ENCODE results near the gene NOG.

DNA sequence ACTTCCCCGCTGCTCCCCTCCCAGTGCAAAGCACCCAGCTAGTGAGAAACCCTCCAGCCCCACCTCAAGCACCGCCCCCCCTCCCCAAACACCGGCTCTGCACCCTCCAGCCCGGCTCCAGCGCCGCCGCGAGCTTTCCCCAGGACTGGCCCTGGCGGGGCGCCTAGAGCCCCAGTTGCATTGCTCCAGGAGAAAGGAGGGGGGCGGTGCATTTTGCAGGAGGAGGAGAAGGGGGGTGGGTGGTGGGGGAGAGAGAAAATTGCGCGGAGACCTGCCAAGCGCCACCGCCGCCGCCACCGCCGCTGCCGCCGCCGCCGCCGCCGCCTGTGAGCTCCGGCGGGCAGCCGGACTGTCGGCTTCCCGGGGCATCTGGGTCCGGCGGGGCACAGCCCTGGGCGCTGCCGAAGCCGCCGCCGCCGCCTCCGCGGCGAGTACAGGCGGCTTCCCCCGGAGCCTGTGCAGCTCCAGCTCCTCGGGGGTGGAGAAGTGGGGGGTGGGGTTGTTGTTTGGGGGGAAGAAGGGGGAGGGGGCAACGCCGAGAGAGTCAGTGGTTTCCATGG lies 333 bp upstream of the NOG start:
- no peak for TF ChIP-seq CTCF (IDR thresholded peaks at IDR 0.05)
- no peak for TF ChIP-seq POLR2A (IDR thresholded peaks at IDR 0.05)
- no peak for TF ChIP-seq POLR2AphosphoS5 (IDR thresholded peaks at IDR 0.05)

All from transverse colon (tissue), 4 donors.